MCF 10A (cell line): ENCODE results near the gene TANC1. TPM values are rescaled to one million over a fixed set of nuclear protein-coding genes. Genes with fewer than 3 reads are reported as not detected.

Experiments used
- BruUV-seq: library from RNA; stranded (reverse); fragments of 400-500 nt; replicated peaks from 2 replicates; lab custom pipeline; 2021; lab: Mats Ljungman, UMichigan
- CTCF ChIA-PET: fragments of 300-600 bp; sonication (Branson Sonifier 250); formaldehyde crosslinking; extraction: SDS; loops from one replicate; lab custom pipeline; 2021; ENCODE audit warnings: antibody characterized with exemption, inconsistent platforms; lab: Yijun Ruan, JAX
- POLR2A ChIA-PET: fragments of 300-600, 350-650 bp; sonication (Branson Sonifier 250); formaldehyde crosslinking; extraction: SDS; loops from one replicate; lab custom pipeline; 2020; ENCODE audit warnings: antibody characterized with exemption, inconsistent platforms; lab: Yijun Ruan, JAX
- DNase-seq: peaks from one replicate; pipeline ENCODE4 v3.0.0-alpha.2; 2018; ENCODE audit not compliant: unreplicated experiment
- H3K27ac Mint-ChIP-seq: one replicate; pipeline ENCODE4 v1.8.0; 2022; ENCODE audit warnings: mild to moderate bottlenecking, low read depth, mixed read lengths; ENCODE audit not compliant: unreplicated experiment
- H3K27me3 Mint-ChIP-seq: one replicate; pipeline ENCODE4 v1.8.0; 2022; ENCODE audit warnings: mixed read lengths; ENCODE audit not compliant: insufficient read depth, unreplicated experiment
- H3K36me3 Mint-ChIP-seq: one replicate; pipeline ENCODE4 v1.8.0; 2022; ENCODE audit warnings: mild to moderate bottlenecking, moderate library complexity, mixed read lengths; ENCODE audit not compliant: insufficient read depth, unreplicated experiment
- H3K4me1 Mint-ChIP-seq: one replicate; pipeline ENCODE4 v1.8.0; 2022; ENCODE audit warnings: mixed read lengths; ENCODE audit not compliant: insufficient read depth, unreplicated experiment
- H3K4me3 Mint-ChIP-seq: one replicate; pipeline ENCODE4 v1.8.0; 2022; ENCODE audit warnings: mild to moderate bottlenecking, moderate library complexity, mixed read lengths; ENCODE audit not compliant: unreplicated experiment
- H3K9me3 Mint-ChIP-seq: one replicate; pipeline ENCODE4 v1.8.0; 2022; ENCODE audit warnings: mixed read lengths; ENCODE audit not compliant: unreplicated experiment
- CTCF ChIP-seq: fragments of 200-600 bp; IDR thresholded peaks from one replicate; pipeline ENCODE4 v1.8.0; 2022; ENCODE audit warnings: antibody characterized with exemption, mild to moderate bottlenecking; ENCODE audit not compliant: unreplicated experiment
- intact Hi-C: fragments of 100-400 bp; cut with micrococcal nuclease; formaldehyde crosslinking; loops from 2 replicates; pipeline ENCODE4 v1.14.1; 2022
- total RNA-seq: library from RNA; stranded (reverse); gene quantifications from 2 replicates; pipeline ENCODE4 v1.2.3, GENCODE V29; 2022

The TANC1 gene
- total RNA-seq, 1 experiment from 2014 or later, result 35.3 TPM

- peak overlapping the region; percentile 73 for H3K27ac Mint-ChIP-seq
- no peak for TF ChIP-seq CTCF
- CTCF ChIA-PET, result interaction anchor here (0.6 to 0.8 kb wide), 4 partner anchors 15 to 1871 kb away, joined by 3 to 7 read pairs (median 4); partner anchors contain the start of gene TANC1
- BruUV-seq, result no TSS peak
- H3K4me1 Mint-ChIP-seq, result peaks cover 49% of the 10 kb centered on the region
- H3K4me3 Mint-ChIP-seq, result peak overlapping the region; percentile 52
- no peaks in the 10 kb centered on the region for H3K27me3 Mint-ChIP-seq
- DNase-seq, result no peak
- H3K9me3 Mint-ChIP-seq, result no peaks in the 10 kb centered on the region
- peaks cover 17% of the 10 kb centered on the region for H3K36me3 Mint-ChIP-seq
- intact Hi-C loops, result no loop called here
- POLR2A ChIA-PET, result interaction anchor here (0.6 to 3.5 kb wide), 8 partner anchors 10 to 1149 kb away, joined by 3 to 23 read pairs (median 6); partner anchors contain the start of gene TANC1
These were observed 20.7 kb downstream of the TANC1 start for GRCh38 chr2:158989165-158989564.

DNA sequence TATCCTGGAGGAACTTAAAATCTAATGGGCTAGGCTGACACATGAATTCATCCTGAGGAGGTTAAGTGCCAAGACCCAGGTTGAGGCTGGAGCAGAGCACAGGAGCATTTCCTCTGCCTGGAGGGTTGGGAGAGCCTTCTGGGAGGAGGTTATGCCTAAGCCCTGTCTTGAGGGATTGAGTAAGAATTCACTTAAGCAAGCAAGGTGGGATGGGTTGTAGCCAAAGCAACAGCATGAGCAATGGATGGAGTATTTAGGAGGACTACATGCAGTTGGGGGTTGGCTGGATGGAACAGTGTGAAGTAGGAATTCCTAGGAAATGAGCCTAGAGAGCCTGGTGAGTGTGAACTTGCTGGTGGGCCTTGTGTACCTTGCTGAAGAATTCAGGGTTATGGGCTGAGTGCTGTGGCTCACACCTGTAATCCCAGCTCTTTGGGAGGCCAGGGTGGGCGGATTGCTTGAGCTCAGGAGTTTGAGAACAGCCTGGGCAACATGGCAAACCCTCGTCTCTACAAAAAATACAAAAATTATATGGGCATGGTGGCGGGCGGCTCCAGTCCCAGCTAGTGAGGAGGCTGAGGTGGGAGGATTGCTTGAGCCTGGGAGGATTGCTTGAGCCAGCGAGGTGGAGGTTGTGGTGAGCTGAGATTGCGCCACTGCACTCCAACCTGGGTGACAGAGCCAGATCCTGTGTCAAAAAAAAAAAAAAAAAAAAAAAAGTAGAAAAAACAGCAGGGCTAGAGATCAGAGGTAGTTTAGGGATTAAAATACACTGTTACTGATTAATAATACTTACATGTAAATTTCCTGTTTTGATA lies 22.2 kb downstream of the TANC1 start:
- no peaks in the 10 kb centered on the region for H3K9me3 Mint-ChIP-seq
- POLR2A ChIA-PET, result interaction anchor here (0.8 to 3.5 kb wide), 14 partner anchors 9 to 172 kb away, joined by 3 to 23 read pairs (median 4); partner anchors contain the start of gene TANC1
- peaks cover 48% of the 10 kb centered on the region for H3K4me1 Mint-ChIP-seq
- peak overlapping the region; percentile 52 for H3K4me3 Mint-ChIP-seq
- no peak for TF ChIP-seq CTCF
- intact Hi-C loops, result loop anchor here (1.0 kb wide), 2 partner anchors 17 to 89 kb away; no protein-coding TSS in a partner anchor
- no peaks in the 10 kb centered on the region for H3K27me3 Mint-ChIP-seq
- DNase-seq, result peak; percentile 98
- CTCF ChIA-PET, result interaction anchor here (0.7 to 1.1 kb wide), 3 partner anchors 8 to 146 kb away, joined by 3 read pairs; no protein-coding TSS in a partner anchor
- peaks cover 17% of the 10 kb centered on the region for H3K36me3 Mint-ChIP-seq
- H3K27ac Mint-ChIP-seq, result peak overlapping the region; percentile 73
- BruUV-seq, result TSS peak; percentile 12

DNA sequence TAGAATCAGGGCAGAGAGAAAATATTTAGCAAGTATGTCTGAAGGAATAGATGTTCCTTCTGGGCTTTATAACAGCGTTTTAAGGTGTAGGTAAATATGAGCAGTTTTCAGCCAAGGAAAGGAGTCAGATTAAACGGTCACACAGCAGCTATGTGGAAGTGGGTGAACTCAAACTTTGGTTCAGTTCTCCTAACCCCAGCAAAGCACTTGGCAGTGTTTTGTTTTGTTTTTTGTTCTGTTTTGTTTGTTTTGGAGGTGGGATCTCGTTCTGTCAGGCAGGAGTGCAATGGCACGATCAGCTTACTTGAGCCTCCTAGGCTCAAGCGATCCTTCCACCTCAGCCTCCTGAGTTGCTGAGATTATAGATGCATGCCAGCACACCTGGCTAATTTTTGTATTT lies 24.6 kb downstream of the TANC1 start:
- peak overlapping the region; percentile 66 for H3K27ac Mint-ChIP-seq
- POLR2A ChIA-PET, result interaction anchor here (1.0 kb wide), 1 partner anchor 23 kb away, joined by 3 read pairs; no protein-coding TSS in a partner anchor

More for the DNA sequence above, 24.6 kb downstream of the TANC1 start:
- peaks cover 11% of the 10 kb centered on the region for H3K36me3 Mint-ChIP-seq
- H3K4me3 Mint-ChIP-seq, result no peak overlapping the region
- BruUV-seq, result no TSS peak
- intact Hi-C loops, result no loop called here
- CTCF ChIA-PET, result interaction anchor here (0.6 kb wide), 1 partner anchor 378 kb away, joined by 4 read pairs; no protein-coding TSS in a partner anchor
- H3K4me1 Mint-ChIP-seq, result peaks cover 45% of the 10 kb centered on the region
- no peak for TF ChIP-seq CTCF
- DNase-seq, result no peak
- no peaks in the 10 kb centered on the region for H3K27me3 Mint-ChIP-seq
- H3K9me3 Mint-ChIP-seq, result no peaks in the 10 kb centered on the region
